Activated T-cell treated with anti-CD3 and anti-CD28 coated beads for 48 hours (primary cell): ENCODE data around the gene C7orf33.

ENCODE experiments used
- DNase-seq: peaks from one replicate; pipeline ENCODE4 v3.0.0-alpha.2; 2020; ENCODE audit warnings: low read depth

Gene C7orf33

GRCh38 chr7:148626828-148627227, 36.3 kb downstream of the C7orf33 start:
- no peak for DNase-seq

GRCh38 chr7:148628011-148628410, 37.4 kb downstream of the C7orf33 start:
- no peak for DNase-seq

DNA sequence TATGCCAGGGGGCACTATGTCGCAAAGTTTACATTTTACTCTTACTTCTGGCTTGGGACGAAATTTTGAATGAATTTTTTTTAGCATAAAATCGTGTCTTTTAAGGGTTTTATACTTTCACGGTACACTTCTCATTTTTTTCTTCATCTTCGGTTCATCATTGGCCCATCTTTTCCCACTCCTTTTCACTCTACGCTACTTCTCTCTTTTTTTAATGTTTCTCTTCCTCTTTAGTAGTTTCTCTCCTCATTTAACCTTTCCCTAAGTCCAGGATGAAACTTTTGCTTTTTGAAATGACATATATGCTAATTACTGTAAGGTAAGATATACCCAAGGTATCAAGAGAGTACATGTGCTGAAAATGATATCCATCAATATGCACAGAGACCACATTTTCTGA, 39.5 kb downstream of the C7orf33 start:
- DNase-seq = no peak

GRCh38 chr7:148633761-148634160, 43.2 kb downstream of the C7orf33 start:
- DNase-seq = no peak

DNA sequence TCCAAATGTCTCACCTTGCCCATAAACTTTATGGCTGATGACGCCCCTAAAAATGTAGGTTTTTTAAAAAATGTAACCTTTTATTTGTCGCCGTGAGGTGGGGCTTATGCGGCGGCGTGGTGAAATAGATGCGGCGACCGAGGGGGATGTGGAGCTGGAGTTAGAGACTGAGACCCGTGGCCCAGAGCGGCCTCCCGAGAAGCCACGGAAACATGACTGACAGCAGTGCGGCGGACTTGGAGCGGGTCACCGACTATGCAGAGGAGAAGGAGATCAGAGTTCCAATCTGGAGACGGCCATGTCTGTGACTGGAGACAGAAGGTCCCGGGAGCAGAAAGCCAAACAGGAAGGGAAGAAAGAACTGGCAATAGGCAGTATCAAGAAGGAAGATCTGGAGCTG, 46.5 kb downstream of the C7orf33 start:
- DNase-seq = no peak

DNA sequence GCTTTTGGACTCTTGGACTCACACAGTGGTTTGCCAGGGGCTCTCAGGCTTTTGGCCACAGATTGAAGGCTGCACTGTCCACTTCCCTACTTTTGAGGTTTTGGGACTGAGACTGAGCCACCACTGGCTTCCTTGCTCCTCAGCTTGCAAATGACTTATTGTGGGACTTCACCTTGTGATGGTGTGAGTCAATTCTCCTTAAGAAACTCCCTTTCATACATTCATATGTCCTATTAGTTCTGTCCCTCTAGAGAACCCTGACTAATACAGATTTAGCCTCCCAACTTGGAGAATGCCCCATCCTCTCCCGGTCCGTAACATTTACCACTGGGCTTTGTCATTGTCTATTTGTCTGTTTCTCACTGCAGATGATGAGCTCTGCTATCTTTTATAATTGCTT, 55.3 kb downstream of the C7orf33 start:
- DNase-seq = no peak

DNA sequence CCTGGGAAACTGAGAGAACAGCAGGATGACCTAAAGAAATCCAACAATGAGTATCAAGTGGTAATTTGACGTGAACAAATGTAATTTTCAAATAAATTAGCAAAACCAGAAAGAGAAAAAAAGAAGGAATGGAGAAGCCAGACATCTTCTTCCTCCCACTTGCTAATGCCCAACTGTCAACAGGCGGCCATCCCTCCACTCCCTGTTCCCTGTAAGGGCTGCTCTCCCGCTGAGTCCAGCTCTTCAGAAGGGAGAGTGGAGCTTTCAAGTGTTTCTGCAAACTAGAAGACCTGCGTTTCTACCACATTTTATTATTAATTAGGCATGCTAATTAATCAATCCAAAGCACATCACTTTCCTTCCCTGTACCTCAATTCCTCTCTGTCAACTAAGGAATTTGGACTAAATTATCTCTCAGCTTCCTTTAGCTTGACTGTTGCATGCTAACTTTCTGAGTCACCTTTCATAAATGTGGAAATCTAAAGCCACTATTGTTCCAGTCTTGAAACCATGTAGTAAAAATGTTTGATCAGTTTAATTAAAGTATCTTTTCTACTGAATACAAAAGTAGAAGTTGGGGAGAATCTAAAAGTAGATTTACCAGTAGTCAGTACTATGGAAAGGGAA, 59.8 kb downstream of the C7orf33 start:
- no peak for DNase-seq

DNA sequence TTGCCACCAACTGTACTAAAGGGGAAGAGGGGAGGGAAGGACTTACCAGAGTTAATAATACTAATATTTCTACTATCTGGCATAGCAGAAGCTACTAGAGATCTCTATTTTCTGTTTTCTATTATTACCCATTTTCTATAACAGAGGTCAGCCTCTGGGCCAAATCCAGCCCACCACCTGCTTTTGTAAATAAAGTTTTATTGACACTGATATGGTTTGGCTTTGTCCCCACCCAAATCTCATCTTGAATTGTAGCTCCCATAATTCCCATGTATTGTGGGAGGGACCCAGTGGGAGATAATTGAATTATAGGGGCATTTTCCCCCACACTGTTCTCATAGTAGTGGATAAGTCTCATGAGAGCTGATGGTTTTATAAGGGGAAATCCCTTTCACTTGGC, 62.2 kb downstream of the C7orf33 start:
- DNase-seq = no peak

GRCh38 chr7:148657929-148658328, 67.4 kb downstream of the C7orf33 start:
- no peak for DNase-seq

DNA sequence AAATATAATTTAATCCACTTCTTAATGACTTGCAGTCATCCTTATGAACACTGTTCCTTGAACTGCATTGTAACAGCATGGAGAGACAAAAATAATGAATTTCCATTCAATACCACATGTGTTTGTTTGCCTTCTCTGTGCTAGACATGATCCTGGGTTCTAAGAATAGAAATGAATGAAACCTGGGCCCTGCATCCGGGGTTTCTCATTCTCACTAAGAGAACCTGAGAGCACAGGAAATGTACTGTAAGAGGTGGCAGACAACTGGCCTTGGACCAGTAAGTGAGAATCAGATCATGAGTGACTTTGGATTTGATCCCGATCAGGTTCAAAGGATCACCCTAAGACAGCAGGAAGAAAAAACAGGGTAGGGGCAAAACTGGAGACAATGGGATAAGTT, 70.9 kb downstream of the C7orf33 start:
- DNase-seq = no peak

GRCh38 chr7:148662646-148663045, 72.1 kb downstream of the C7orf33 start:
- no peak for DNase-seq

- no peak for DNase-seq
Measured at GRCh38 chr7:148664324-148664723, 73.8 kb downstream of the C7orf33 start.

GRCh38 chr7:148665221-148665620, 74.7 kb downstream of the C7orf33 start:
- no peak for DNase-seq
